ENCODE data around the gene KRT77. TPM values are rescaled to one million over a fixed set of nuclear protein-coding genes. Genes with fewer than 3 reads are reported as not detected.
"Not testable (repeated sequence)": the region's sequence is repeated elsewhere in the genome, so short reads cannot be mapped to it uniquely, and the experiment has no call there.

Gene KRT77
- polyA plus RNA-seq, result not detected

- peaks cover 11 to 14% of the 10 kb centered on the region in 2 donors for H3K4me1 Mint-ChIP-seq
- H3K27ac Mint-ChIP-seq, result peak within 1 kb of the TSS in 3 of 6 donors; percentile 3 to 80 (median 74)
- peak within 1 kb of the TSS in 1 of 5 donors; percentile 14 for H3K4me3 Mint-ChIP-seq
- no peaks in the 10 kb centered on the region for H3K9me3 Mint-ChIP-seq
- DNase-seq, result no peak
- H3K36me3 Mint-ChIP-seq, result no peaks in the 10 kb centered on the region
- peaks cover 5 to 9% (median 9%) of the 10 kb centered on the region in 3 donors for H3K27me3 Mint-ChIP-seq (ENCODE audit: low read depth in 3 of 3)
Observed at GRCh38 chr12:52703424-52703823, at the start of gene KRT77. Gene KRT77 (minus strand): TSS chr12:52703524. CDS start chr12:52703434, 90 bp downstream.

- Mint-ChIP-seq H3K4me1 (no peaks in the 10 kb centered on the region), H3K27ac (no peak overlapping the region), H3K4me3 (no peak overlapping the region), H3K36me3 (no peaks in the 10 kb centered on the region), H3K27me3 (ENCODE audit: low read depth in 3 of 3) (peaks cover 2 to 10% (median 3%) of the 10 kb centered on the region in 3 donors), H3K9me3 (no peaks in the 10 kb centered on the region)
- no peak for DNase-seq
Observed at GRCh38 chr12:52752516-52752915, 49.2 kb upstream of the KRT77 start.

- H3K4me1 Mint-ChIP-seq, result no peaks in the 10 kb centered on the region
- no peaks in the 10 kb centered on the region for H3K36me3 Mint-ChIP-seq
- no peak overlapping the region for H3K27ac Mint-ChIP-seq
- no peak for DNase-seq
- H3K9me3 Mint-ChIP-seq, result no peaks in the 10 kb centered on the region
- H3K4me3 Mint-ChIP-seq, result no peak overlapping the region
- H3K27me3 Mint-ChIP-seq (ENCODE audit: low read depth in 3 of 3), result peaks cover 2 to 10% (median 3%) of the 10 kb centered on the region in 3 donors
Observed at GRCh38 chr12:52751795-52752194, 48.5 kb upstream of the KRT77 start.

GRCh38 chr12:52750532-52750931, 47.2 kb upstream of the KRT77 start:
- H3K4me3 Mint-ChIP-seq; H3K36me3 Mint-ChIP-seq; H3K27me3 Mint-ChIP-seq (ENCODE audit: low read depth in 3 of 3); H3K9me3 Mint-ChIP-seq; H3K27ac Mint-ChIP-seq; H3K4me1 Mint-ChIP-seq; DNase-seq: not testable (repeated sequence)

GRCh38 chr12:52749827-52750226, 46.5 kb upstream of the KRT77 start:
- H3K27ac Mint-ChIP-seq, result no peak overlapping the region
- no peaks in the 10 kb centered on the region for H3K9me3 Mint-ChIP-seq
- DNase-seq, result no peak
- peaks cover 0 to 5% (median under 1%) of the 10 kb centered on the region in 3 donors for H3K27me3 Mint-ChIP-seq (ENCODE audit: low read depth in 3 of 3)
- H3K36me3 Mint-ChIP-seq, result no peaks in the 10 kb centered on the region
- no peaks in the 10 kb centered on the region for H3K4me1 Mint-ChIP-seq
- H3K4me3 Mint-ChIP-seq, result no peak overlapping the region

- Mint-ChIP-seq H3K27ac (no peak overlapping the region), H3K4me3 (no peak overlapping the region), H3K36me3 (no peaks in the 10 kb centered on the region), H3K4me1 (no peaks in the 10 kb centered on the region), H3K9me3 (no peaks in the 10 kb centered on the region), H3K27me3 (ENCODE audit: low read depth in 3 of 3) (peaks cover under 1 to 4% (median 4%) of the 10 kb centered on the region in 3 donors)
- DNase-seq, result no peak
Observed at GRCh38 chr12:52748578-52748977, 45.3 kb upstream of the KRT77 start.

- Mint-ChIP-seq H3K27me3 (ENCODE audit: low read depth in 3 of 3) (peaks cover 5 to 15% (median 7%) of the 10 kb centered on the region in 3 donors), H3K9me3 (no peaks in the 10 kb centered on the region), H3K4me3 (no peak overlapping the region), H3K27ac (no peak overlapping the region), H3K36me3 (no peaks in the 10 kb centered on the region), H3K4me1 (no peaks in the 10 kb centered on the region)
- DNase-seq, result no peak
Observed at GRCh38 chr12:52745554-52745953, 42.2 kb upstream of the KRT77 start.

- no peak overlapping the region for H3K27ac Mint-ChIP-seq
- no peaks in the 10 kb centered on the region for H3K36me3 Mint-ChIP-seq
- peaks cover 7 to 15% (median 10%) of the 10 kb centered on the region in 3 donors for H3K27me3 Mint-ChIP-seq (ENCODE audit: low read depth in 3 of 3)
- H3K9me3 Mint-ChIP-seq, result no peaks in the 10 kb centered on the region
- DNase-seq, result no peak
- no peaks in the 10 kb centered on the region for H3K4me1 Mint-ChIP-seq
- no peak overlapping the region for H3K4me3 Mint-ChIP-seq
Observed at GRCh38 chr12:52744493-52745156, 41.3 kb upstream of the KRT77 start.

GRCh38 chr12:52742822-52743457, 39.6 kb upstream of the KRT77 start:
- DNase-seq, result no peak
- no peaks in the 10 kb centered on the region for H3K36me3 Mint-ChIP-seq
- H3K27ac Mint-ChIP-seq, result no peak overlapping the region
- no peak overlapping the region for H3K4me3 Mint-ChIP-seq
- peaks cover 4 to 15% (median 11%) of the 10 kb centered on the region in 3 donors for H3K27me3 Mint-ChIP-seq (ENCODE audit: low read depth in 3 of 3)
- H3K9me3 Mint-ChIP-seq, result no peaks in the 10 kb centered on the region
- no peaks in the 10 kb centered on the region for H3K4me1 Mint-ChIP-seq

GRCh38 chr12:52742196-52742580, 38.9 kb upstream of the KRT77 start:
- Mint-ChIP-seq H3K27ac (no peak overlapping the region), H3K4me3 (no peak overlapping the region), H3K9me3 (no peaks in the 10 kb centered on the region), H3K36me3 (no peaks in the 10 kb centered on the region), H3K4me1 (no peaks in the 10 kb centered on the region), H3K27me3 (ENCODE audit: low read depth in 3 of 3) (peaks cover 4 to 15% (median 11%) of the 10 kb centered on the region in 3 donors)
- DNase-seq, result no peak

GRCh38 chr12:52741375-52742195, 38.3 kb upstream of the KRT77 start:
- H3K27ac Mint-ChIP-seq, result no peak overlapping the region
- no peaks in the 10 kb centered on the region for H3K4me1 Mint-ChIP-seq
- no peak overlapping the region for H3K4me3 Mint-ChIP-seq
- no peaks in the 10 kb centered on the region for H3K9me3 Mint-ChIP-seq
- peaks cover 4 to 15% (median 14%) of the 10 kb centered on the region in 3 donors for H3K27me3 Mint-ChIP-seq (ENCODE audit: low read depth in 3 of 3)
- DNase-seq, result peak; percentile 46 to 69 (median 60)
- no peaks in the 10 kb centered on the region for H3K36me3 Mint-ChIP-seq

- Mint-ChIP-seq H3K27me3 (ENCODE audit: low read depth in 3 of 3) (peaks cover 4 to 17% (median 15%) of the 10 kb centered on the region in 3 donors), H3K27ac (no peak overlapping the region), H3K36me3 (no peaks in the 10 kb centered on the region), H3K4me3 (no peak overlapping the region), H3K4me1 (no peaks in the 10 kb centered on the region), H3K9me3 (no peaks in the 10 kb centered on the region)
- no peak for DNase-seq
Observed at GRCh38 chr12:52740584-52740983, 37.3 kb upstream of the KRT77 start.

- no peaks in the 10 kb centered on the region for H3K4me1 Mint-ChIP-seq
Observed at GRCh38 chr12:52739963-52740362, 36.6 kb upstream of the KRT77 start.

More at GRCh38 chr12:52739963-52740362, 36.6 kb upstream of the KRT77 start:
- peaks cover 8 to 20% (median 15%) of the 10 kb centered on the region in 3 donors for H3K27me3 Mint-ChIP-seq (ENCODE audit: low read depth in 3 of 3)
- no peak for DNase-seq
- H3K36me3 Mint-ChIP-seq, result no peaks in the 10 kb centered on the region
- H3K4me3 Mint-ChIP-seq, result no peak overlapping the region
- H3K27ac Mint-ChIP-seq, result no peak overlapping the region
- H3K9me3 Mint-ChIP-seq, result no peaks in the 10 kb centered on the region
